HepG2 (cell line): ENCODE measurements around the gene USP30. TPM values are rescaled to one million over a fixed set of nuclear protein-coding genes. Genes with fewer than 3 reads are reported as not detected.

ENCODE experiments used
- ARHGAP35 ChIP-seq: sonication (generic); formaldehyde crosslinking; IDR thresholded peaks from 2 replicates; pipeline ENCODE4 v1.9.0; 2022; ENCODE audit warnings: mild to moderate bottlenecking, inconsistent platforms, moderate library complexity, missing genetic modification reagents, borderline replicate concordance
- ATRX ChIP-seq: sonication (generic); formaldehyde crosslinking; IDR thresholded peaks from 2 replicates; pipeline ENCODE4 v1.4.0; 2020; ENCODE audit warnings: missing genetic modification reagents, borderline replicate concordance
- CHD2 ChIP-seq: IDR thresholded peaks from 2 replicates; pipeline ENCODE4 v1.6.1; 2011; ENCODE audit warnings: low read depth, low read length, improper control_type of control experiment
- HIVEP1 ChIP-seq: sonication (generic); formaldehyde crosslinking; IDR thresholded peaks from 2 replicates; pipeline ENCODE4 v1.4.0; 2020; ENCODE audit warnings: mild to moderate bottlenecking, missing genetic modification reagents
- JUNB ChIP-seq: sonication (generic); formaldehyde crosslinking; IDR thresholded peaks from 2 replicates; pipeline ENCODE4 v1.8.0; 2022; ENCODE audit warnings: missing genetic modification reagents, mild to moderate bottlenecking, borderline replicate concordance
- PAF1 ChIP-seq: IDR thresholded peaks from 2 replicates; pipeline ENCODE4 v1.6.1; 2016; ENCODE audit warnings: missing genetic modification reagents, missing compliant biosample characterization
- RBM39 ChIP-seq: fragments of 200-400 bp; formaldehyde crosslinking; IDR thresholded peaks from one replicate; pipeline ENCODE4 v1.6.1; 2018; ENCODE audit warnings: antibody characterized with exemption, mild to moderate bottlenecking, low read depth, low read length; ENCODE audit not compliant: poor library complexity, severe bottlenecking
- SIN3A ChIP-seq: IDR thresholded peaks from 2 replicates; pipeline ENCODE4 v1.6.1; 2011; ENCODE audit warnings: low read depth, mild to moderate bottlenecking, control low read depth, low read length, borderline replicate concordance
- SNRNP70 ChIP-seq: fragments of 200-400 bp; formaldehyde crosslinking; IDR thresholded peaks from 2 replicates; pipeline ENCODE4 v1.6.1; 2017; ENCODE audit warnings: mild to moderate bottlenecking, low read depth, low read length, moderate library complexity
- TBX2 ChIP-seq: sonication (generic); formaldehyde crosslinking; IDR thresholded peaks from 2 replicates; pipeline ENCODE4 v1.5.0; 2020; ENCODE audit warnings: missing genetic modification reagents, mild to moderate bottlenecking, borderline replicate concordance
- TGIF2 ChIP-seq: IDR thresholded peaks from 2 replicates; pipeline ENCODE4 v1.6.1; 2016; ENCODE audit warnings: control low read depth, missing compliant biosample characterization
- THAP8 ChIP-seq: sonication (generic); formaldehyde crosslinking; IDR thresholded peaks from 2 replicates; pipeline ENCODE4 v1.5.1; 2020; ENCODE audit warnings: missing genetic modification reagents, mild to moderate bottlenecking, borderline replicate concordance
- USF2 ChIP-seq, 2 experiments: sonication (generic) in 1 of 2; formaldehyde crosslinking in 1 of 2; IDR thresholded peaks; 2 replicates each; pipeline versions ENCODE4 v1.5.1 to v1.6.1; 2011 to 2020; ENCODE audit warnings: borderline replicate concordance in 1 of 2, low read depth in 1 of 2, low read length in 1 of 2, mild to moderate bottlenecking in 1 of 2, missing genetic modification reagents in 1 of 2, moderate library complexity in 1 of 2
- WIZ ChIP-seq: sonication (generic); formaldehyde crosslinking; IDR thresholded peaks from 2 replicates; pipeline ENCODE4 v1.5.1; 2020; ENCODE audit warnings: mild to moderate bottlenecking, missing genetic modification reagents
- ZNF180 ChIP-seq: sonication (generic); formaldehyde crosslinking; IDR thresholded peaks from 2 replicates; pipeline ENCODE4 v1.4.0; 2020; ENCODE audit warnings: low read depth, missing genetic modification reagents, borderline replicate concordance
- ZNF776 ChIP-seq: sonication (generic); formaldehyde crosslinking; IDR thresholded peaks from 2 replicates; pipeline ENCODE4 v1.4.0; 2020; ENCODE audit warnings: mild to moderate bottlenecking, missing genetic modification reagents
- ZNF878 ChIP-seq: sonication (generic); formaldehyde crosslinking; IDR thresholded peaks from 2 replicates; pipeline ENCODE4 v1.8.1; 2023; ENCODE audit warnings: mild to moderate bottlenecking, missing genetic modification reagents, moderate library complexity
- ZNF891 ChIP-seq: sonication (generic); formaldehyde crosslinking; IDR thresholded peaks from 2 replicates; pipeline ENCODE4 v1.5.0; 2020; ENCODE audit warnings: mild to moderate bottlenecking, missing genetic modification reagents
- polyA plus RNA-seq, 8 experiments: library from polyadenylated mRNA; depleted of rRNA in 3 of 8; stranded (reverse) in 7 of 8; unstranded in 1 of 8; fragments of >200 nt; fragmentation: Illumina TruSeq in 4 of 8; extraction: Trizol in 4 of 8; gene quantifications; 2 replicates each; pipeline versions ENCODE4 v1.2.1 to v1.2.3, GENCODE V29; 2011 to 2016; ENCODE audit warnings: low read depth in 4 of 8, missing spikeins in 1 of 8, mixed read lengths in 1 of 8; ENCODE audit not compliant: insufficient read depth in 1 of 8
- total RNA-seq, 5 experiments: library from RNA; depleted of rRNA; stranded (reverse); fragments of >200 nt; fragmentation: Illumina TruSeq; extraction: Trizol; gene quantifications; 2 replicates each; pipeline ENCODE4 v1.2.3, GENCODE V29; 2016; ENCODE audit warnings: low read depth in 1 of 5
- TF ChIP-seq, protein P1 (sequence below): sonication (generic); formaldehyde crosslinking; IDR thresholded peaks from 2 replicates; pipeline ENCODE4 v1.9.0; 2021; ENCODE audit warnings: missing genetic modification reagents, borderline replicate concordance
- TF ChIP-seq, protein P2 (sequence below): sonication (generic); formaldehyde crosslinking; IDR thresholded peaks from 2 replicates; pipeline ENCODE4 v1.5.0; 2020; ENCODE audit warnings: missing genetic modification reagents
- TF ChIP-seq, protein P3 (sequence below): sonication (generic); formaldehyde crosslinking; IDR thresholded peaks from 2 replicates; pipeline ENCODE4 v1.4.0; 2020; ENCODE audit warnings: missing genetic modification reagents, borderline replicate concordance

USP30 gene
- total and polyA plus RNA-seq, 2 of the 13 experiments (the other 11 are each of a cell fraction or from before 2014, with no cell fraction given) = 11.2 to 20.8 TPM

DNA sequence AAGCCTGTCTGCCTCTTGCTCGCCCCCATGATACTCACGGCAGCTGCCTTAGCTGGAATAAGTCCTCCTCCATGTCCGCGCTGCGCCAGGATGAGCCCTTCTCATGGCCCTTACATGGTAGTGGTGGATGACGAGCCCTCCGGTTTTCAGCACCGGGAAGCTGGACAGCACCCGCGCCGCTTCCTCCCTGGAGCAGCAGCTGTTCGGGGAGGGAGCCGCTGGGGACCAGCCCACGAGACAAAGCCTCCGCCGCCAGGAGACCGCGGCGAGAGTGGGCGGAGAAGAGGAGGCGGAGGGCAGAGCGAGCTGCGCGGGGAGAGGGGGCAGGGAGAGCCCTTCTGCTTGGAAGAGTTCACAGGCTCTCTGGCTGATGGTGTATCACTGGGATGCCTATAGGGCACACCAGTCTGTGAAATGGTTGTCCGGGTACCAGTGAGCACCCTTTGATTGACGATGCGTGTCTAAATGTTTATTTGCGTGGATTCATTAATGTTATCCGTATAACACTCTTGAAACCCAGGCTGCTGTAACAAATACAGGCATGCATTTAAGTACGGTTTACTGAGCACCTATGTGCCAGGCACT is 31.5 kb upstream of the USP30 start, which contains the start of gene SVOP (continued):
- TF ChIP-seq, protein P1, sequence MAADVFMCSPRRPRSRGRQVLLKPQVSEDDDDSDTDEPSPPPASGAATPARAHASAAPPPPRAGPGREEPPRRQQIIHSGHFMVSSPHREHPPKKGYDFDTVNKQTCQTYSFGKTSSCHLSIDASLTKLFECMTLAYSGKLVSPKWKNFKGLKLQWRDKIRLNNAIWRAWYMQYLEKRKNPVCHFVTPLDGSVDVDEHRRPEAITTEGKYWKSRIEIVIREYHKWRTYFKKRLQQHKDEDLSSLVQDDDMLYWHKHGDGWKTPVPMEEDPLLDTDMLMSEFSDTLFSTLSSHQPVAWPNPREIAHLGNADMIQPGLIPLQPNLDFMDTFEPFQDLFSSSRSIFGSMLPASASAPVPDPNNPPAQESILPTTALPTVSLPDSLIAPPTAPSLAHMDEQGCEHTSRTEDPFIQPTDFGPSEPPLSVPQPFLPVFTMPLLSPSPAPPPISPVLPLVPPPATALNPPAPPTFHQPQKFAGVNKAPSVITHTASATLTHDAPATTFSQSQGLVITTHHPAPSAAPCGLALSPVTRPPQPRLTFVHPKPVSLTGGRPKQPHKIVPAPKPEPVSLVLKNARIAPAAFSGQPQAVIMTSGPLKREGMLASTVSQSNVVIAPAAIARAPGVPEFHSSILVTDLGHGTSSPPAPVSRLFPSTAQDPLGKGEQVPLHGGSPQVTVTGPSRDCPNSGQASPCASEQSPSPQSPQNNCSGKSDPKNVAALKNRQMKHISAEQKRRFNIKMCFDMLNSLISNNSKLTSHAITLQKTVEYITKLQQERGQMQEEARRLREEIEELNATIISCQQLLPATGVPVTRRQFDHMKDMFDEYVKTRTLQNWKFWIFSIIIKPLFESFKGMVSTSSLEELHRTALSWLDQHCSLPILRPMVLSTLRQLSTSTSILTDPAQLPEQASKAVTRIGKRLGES (CRISPR knock-in tag) = peak; percentile 93
- TF ChIP-seq ATRX = no peak
- TF ChIP-seq ARHGAP35 = no peak; the same call in 1 of the 2 replicates
- TF ChIP-seq WIZ (CRISPR knock-in tag) = peak; percentile 99
- peak; percentile 94 for TF ChIP-seq ZNF891
- TF ChIP-seq ZNF878 (CRISPR knock-in tag) = peak; percentile 51; the same call in 1 of the 2 replicates
- no peak for TF ChIP-seq THAP8 (CRISPR knock-in tag)
- TF ChIP-seq ZNF776 = no peak
- TF ChIP-seq ZNF180 (CRISPR knock-in tag) = peak; percentile 74; the same call in 1 of the 2 replicates
- TF ChIP-seq HIVEP1 (CRISPR knock-in tag) = 0 out of 2 replicates have a peak, but pooled peaks have one; percentile 44
- peak; percentile 45; the same call in 1 of the 2 replicates for TF ChIP-seq JUNB (CRISPR knock-in tag)
- TF ChIP-seq TBX2 = peak; percentile 32; the same call in 1 of the 2 replicates
- TF ChIP-seq USF2 (IDR thresholded peaks at IDR 0.05; ENCODE audit: low read depth, low read length) = no peak
- no peak for TF ChIP-seq USF2 (CRISPR knock-in tag; IDR thresholded peaks at IDR 0.05; ENCODE audit: borderline replicate concordance)
- TF ChIP-seq PAF1 (CRISPR knock-in tag) = no peak
- TF ChIP-seq TGIF2 = peak; percentile 88
- TF ChIP-seq, protein P2, sequence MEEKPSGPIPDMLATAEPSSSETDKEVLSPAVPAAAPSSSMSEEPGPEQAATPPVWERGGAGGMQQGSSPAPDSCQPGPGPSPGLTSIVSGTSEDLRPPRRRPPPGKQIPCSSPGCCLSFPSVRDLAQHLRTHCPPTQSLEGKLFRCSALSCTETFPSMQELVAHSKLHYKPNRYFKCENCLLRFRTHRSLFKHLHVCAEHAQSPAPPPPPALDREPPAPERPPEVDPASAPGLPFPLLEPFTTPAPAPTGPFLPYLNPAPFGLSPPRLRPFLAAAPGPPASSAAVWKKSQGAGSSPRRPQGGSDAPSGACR (CRISPR knock-in tag) = no peak
- TF ChIP-seq SIN3A = peak; percentile 91
- TF ChIP-seq RBM39 = no peak
- no peak for TF ChIP-seq CHD2
- TF ChIP-seq, protein P3, sequence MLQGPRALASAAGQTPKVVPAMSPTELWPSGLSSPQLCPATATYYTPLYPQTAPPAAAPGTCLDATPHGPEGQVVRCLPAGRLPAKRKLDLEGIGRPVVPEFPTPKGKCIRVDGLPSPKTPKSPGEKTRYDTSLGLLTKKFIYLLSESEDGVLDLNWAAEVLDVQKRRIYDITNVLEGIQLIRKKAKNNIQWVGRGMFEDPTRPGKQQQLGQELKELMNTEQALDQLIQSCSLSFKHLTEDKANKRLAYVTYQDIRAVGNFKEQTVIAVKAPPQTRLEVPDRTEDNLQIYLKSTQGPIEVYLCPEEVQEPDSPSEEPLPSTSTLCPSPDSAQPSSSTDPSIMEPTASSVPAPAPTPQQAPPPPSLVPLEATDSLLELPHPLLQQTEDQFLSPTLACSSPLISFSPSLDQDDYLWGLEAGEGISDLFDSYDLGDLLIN (CRISPR knock-in tag) = peak; percentile 70; the same call in 1 of the 2 replicates
- TF ChIP-seq SNRNP70 = no peak
